ENCODE measurements around the gene KMT2C.

DNA sequence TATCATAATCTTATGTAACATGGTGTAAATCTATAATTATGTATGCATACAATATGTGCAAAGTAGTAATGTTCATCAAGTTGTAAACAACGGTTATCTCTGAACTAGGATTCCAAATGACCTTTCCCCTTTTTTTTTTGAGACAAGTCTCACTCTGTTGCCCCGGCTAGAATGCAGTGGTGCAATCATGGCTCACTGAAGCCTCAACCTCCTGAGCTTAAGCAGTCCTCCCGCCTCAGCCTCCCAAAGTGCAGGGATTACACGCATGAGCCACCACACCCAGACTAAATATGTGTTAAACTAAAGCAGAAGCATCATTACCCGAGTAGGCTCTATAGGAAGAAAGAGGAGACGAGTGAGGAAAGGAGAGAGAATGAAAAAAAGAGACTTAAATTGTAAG, 7.8 kb upstream of the KMT2C start:
- TF ChIP-seq EZH2 (IDR thresholded peaks at IDR 0.05; ENCODE audit: low read depth) = no peak
- TF ChIP-seq, protein P1, sequence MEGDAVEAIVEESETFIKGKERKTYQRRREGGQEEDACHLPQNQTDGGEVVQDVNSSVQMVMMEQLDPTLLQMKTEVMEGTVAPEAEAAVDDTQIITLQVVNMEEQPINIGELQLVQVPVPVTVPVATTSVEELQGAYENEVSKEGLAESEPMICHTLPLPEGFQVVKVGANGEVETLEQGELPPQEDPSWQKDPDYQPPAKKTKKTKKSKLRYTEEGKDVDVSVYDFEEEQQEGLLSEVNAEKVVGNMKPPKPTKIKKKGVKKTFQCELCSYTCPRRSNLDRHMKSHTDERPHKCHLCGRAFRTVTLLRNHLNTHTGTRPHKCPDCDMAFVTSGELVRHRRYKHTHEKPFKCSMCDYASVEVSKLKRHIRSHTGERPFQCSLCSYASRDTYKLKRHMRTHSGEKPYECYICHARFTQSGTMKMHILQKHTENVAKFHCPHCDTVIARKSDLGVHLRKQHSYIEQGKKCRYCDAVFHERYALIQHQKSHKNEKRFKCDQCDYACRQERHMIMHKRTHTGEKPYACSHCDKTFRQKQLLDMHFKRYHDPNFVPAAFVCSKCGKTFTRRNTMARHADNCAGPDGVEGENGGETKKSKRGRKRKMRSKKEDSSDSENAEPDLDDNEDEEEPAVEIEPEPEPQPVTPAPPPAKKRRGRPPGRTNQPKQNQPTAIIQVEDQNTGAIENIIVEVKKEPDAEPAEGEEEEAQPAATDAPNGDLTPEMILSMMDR (conservative IDR thresholded peaks at IDR 0.05) = no peak
